ENCODE measurements around the gene TRIO.

Gene TRIO

GRCh38 chr5:14209836-14210235 is 66.7 kb downstream of the TRIO start:
- TF ChIP-seq CTCF (IDR thresholded peaks at IDR 0.05; ENCODE audit: control insufficient read depth, extremely low read depth, insufficient read depth): no peak
- H3K4me3 ChIP-seq (ENCODE audit: low read depth, low read length): no peak overlapping the region
- no peak for DNase-seq (ENCODE audit: low read depth)

- no peak for TF ChIP-seq CTCF (IDR thresholded peaks at IDR 0.05; ENCODE audit: control insufficient read depth, extremely low read depth, insufficient read depth)
- DNase-seq (ENCODE audit: low read depth): no peak
- H3K4me3 ChIP-seq (ENCODE audit: low read depth, low read length): no peak overlapping the region
Measured at GRCh38 chr5:14210729-14211128, 67.6 kb downstream of the TRIO start.

- no peak overlapping the region for H3K4me3 ChIP-seq (ENCODE audit: low read depth, low read length)
- DNase-seq (ENCODE audit: low read depth): no peak
- no peak for TF ChIP-seq CTCF (IDR thresholded peaks at IDR 0.05; ENCODE audit: control insufficient read depth, extremely low read depth, insufficient read depth)
Measured at GRCh38 chr5:14211818-14212803, 69.0 kb downstream of the TRIO start.

- peak; percentile 77 for DNase-seq (ENCODE audit: low read depth)
- no peak overlapping the region for H3K4me3 ChIP-seq (ENCODE audit: low read depth, low read length)
- TF ChIP-seq CTCF (IDR thresholded peaks at IDR 0.05; ENCODE audit: control insufficient read depth, extremely low read depth, insufficient read depth): no peak
Measured at GRCh38 chr5:14212838-14213237, 69.7 kb downstream of the TRIO start.

- TF ChIP-seq CTCF (IDR thresholded peaks at IDR 0.05; ENCODE audit: control insufficient read depth, extremely low read depth, insufficient read depth): no peak
- DNase-seq (ENCODE audit: low read depth): no peak
- H3K4me3 ChIP-seq (ENCODE audit: low read depth, low read length): no peak overlapping the region
Measured at GRCh38 chr5:14213253-14213652, 70.1 kb downstream of the TRIO start.

GRCh38 chr5:14213813-14214585 is 70.9 kb downstream of the TRIO start:
- no peak for TF ChIP-seq CTCF (IDR thresholded peaks at IDR 0.05; ENCODE audit: control insufficient read depth, extremely low read depth, insufficient read depth)
- H3K4me3 ChIP-seq (ENCODE audit: low read depth, low read length): no peak overlapping the region
- DNase-seq (ENCODE audit: low read depth): no peak
